GM19043 (cell line): Measurements from ENCODE around the gene VWA7.
"Not testable (repeated sequence)": the region's sequence is repeated elsewhere in the genome, so short reads cannot be mapped to it uniquely, and the experiment has no call there.

Experiments used
- ATAC-seq: cut with Tn5 transposase; IDR thresholded peaks from one replicate; pipeline ENCODE4 v1.9.1; 2021; ENCODE audit warnings: low read depth; ENCODE audit not compliant: unreplicated experiment

VWA7 gene

GRCh38 chr6:31801031-31801927 lies 24.2 kb upstream of the VWA7 start:
- not testable (repeated sequence) for ATAC-seq

DNA sequence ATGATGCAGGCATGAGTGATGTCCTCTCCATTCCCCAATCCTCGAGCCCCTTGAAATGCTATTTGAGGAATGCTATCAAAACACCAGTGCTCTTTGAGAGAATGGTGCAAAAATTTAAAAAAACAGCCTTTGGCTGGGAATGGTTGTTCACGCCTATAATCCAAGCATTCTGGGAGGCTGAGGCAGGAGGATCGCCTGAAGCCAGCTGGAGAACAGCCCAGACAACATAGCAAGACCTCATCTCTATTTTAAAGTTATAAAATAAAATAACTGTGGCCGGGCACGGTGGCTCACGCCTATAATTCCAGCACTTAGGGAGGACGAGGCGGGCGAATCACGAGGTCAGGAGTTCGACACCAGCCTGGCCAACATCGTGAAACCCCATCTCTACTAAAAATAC lies 22.7 kb upstream of the VWA7 start:
- no peak for ATAC-seq

- ATAC-seq, result no peak
Observed at GRCh38 chr6:31797588-31797987, 20.5 kb upstream of the VWA7 start.

GRCh38 chr6:31796993-31797385 lies 19.9 kb upstream of the VWA7 start:
- no peak for ATAC-seq

DNA sequence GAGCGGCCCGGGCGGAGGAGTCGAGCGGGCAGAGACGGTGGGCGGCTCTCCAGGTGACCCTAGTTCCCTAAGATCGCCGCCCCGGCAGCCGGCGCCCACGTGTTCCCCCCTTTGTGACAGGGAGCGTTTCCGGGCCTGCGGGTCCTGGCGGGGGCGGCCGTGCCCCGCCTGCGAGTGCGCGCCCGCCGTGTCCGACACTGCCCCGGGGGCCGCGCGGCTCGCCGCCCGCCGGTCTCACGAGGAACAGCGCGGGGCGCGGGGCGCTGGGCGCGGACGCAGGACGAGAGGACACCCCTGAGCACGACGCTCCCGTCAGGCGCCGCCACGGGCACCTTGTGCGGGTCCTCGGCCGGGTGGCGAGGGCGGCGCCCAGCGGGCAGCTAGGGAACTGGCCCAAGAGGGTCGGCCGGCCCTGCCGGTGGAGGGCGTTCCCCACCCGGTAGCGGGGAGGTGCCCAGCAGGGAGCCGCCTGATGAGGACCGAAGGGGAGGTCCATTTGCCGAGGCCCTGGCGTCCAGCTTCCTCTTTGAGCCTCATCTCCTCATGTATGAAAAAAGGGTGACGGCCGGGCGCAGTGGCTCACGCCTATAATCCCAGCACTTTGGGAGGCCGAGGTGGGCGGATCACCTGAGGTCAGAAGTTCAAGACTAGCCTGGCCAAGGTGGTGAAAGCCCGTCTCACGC lies 18.6 kb upstream of the VWA7 start, which contains the start of gene VARS1:
Gene VARS1 (minus strand): TSS at position 137 of the 683 bp plus-strand sequence. CDS start 535 bp downstream, outside the sequence.
- ATAC-seq, result no peak

- no peak for ATAC-seq
Observed at GRCh38 chr6:31794866-31795615, 17.9 kb upstream of the VWA7 start.

GRCh38 chr6:31794294-31794865 lies 17.3 kb upstream of the VWA7 start:
- no peak for ATAC-seq

DNA sequence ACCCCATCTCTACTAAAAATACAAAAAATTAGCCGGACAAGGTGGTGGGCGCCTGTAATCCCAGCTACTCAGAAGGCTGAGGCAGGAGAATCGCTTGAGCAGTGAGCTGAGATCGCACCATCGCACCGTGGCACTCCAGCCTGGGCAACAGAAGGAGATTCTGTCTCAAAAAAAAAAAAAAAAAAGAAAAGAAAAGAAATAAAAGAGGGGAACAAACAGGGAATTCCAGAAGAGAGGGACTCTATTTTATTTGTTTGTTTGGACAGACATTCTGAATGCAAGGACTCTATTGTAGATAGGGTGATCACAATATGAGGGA lies 16.8 kb upstream of the VWA7 start:
- not testable (repeated sequence) for ATAC-seq

DNA sequence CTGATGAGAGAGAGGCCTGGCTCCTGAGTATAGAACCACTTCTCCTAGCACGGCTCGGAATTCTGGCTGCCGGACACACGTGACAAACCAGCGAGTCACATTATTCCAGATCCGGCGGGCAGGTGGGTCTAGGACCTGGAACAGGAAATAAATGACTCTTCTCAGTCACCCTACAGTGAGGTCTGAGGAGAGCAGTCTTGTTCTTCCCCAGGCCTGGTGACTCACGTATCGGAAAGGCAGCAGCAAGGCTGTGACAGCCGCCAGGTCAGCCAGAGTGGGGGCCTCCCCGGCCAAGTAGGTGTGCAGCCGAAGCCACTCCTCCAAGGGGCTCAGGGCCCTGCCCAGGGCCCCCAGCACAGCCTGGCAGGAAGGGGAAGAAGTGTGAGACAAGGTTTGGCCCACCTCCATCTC lies 15.6 kb upstream of the VWA7 start:
- no peak for ATAC-seq

DNA sequence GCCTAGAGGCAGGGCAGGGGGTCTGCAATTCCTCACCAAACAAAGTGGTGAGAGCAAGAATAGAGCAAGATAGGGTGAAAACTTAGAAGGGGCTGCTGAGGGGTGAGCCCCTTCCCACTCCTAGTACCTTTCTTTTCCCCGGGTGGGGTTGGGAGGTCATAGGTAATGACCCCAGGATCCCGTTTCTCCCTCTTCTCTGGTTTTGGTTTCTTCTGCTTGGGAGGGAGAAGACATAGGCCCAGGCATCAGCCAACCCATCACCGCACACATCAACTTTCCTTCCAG lies 14.9 kb upstream of the VWA7 start:
- ATAC-seq, result no peak

DNA sequence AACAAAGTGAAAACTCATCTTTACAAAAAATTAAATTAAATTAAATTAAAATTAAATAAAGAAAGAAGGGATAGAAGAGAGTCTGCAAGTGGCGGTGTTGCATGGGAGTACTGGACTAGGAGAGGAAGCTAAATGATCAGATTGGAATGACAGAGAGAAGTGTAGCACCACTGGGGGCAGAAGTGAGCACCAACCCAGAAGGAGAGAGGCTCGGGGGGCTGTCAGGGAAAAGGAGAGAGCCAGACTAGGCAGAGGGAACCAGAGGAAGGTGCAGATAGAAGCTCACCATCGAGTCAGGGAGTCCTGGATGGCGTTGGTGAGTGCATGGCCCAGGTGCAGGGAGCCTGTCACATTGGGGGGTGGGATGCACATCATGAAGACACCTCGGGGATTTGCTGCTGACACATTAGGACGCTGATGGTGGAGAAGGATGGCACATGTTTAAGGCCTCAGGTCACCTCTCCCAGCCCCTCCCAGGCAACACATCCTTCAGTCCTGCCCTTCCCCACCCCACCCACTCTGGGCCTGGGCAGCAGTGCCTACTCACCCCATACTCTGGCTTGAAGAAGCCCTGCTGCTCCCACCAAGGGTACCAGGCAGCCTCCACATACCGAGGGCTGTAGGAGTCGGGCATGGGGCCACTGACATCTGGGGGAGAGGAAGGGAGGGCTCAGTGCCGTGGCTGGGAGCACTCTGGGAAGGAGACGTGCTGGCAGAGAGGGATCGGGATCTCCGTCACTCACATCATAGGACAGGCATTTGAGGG lies 14.4 kb upstream of the VWA7 start:
- no peak for ATAC-seq

DNA sequence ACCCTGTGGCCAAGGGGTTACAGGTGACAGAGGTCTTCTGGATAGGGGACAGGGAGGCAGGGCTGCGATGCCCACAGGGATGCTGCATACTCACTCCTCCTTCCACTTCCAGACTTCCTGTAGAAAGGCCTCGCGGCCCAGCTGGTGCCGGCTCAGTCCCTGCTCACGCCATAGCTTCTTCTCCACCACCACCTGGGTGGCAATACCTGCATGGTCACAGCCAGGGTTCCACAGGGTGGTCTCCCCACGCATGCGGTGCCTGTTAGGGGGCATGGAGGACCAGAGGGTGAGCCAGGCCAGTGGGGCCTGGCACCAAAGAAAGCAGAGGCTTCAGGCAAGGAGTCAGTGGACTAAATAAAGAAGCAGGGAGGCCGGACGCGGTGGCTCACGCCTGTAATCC lies 8.3 kb upstream of the VWA7 start:
- ATAC-seq, result no peak

- no peak for ATAC-seq
Observed at GRCh38 chr6:31784098-31784925, 7.2 kb upstream of the VWA7 start.

DNA sequence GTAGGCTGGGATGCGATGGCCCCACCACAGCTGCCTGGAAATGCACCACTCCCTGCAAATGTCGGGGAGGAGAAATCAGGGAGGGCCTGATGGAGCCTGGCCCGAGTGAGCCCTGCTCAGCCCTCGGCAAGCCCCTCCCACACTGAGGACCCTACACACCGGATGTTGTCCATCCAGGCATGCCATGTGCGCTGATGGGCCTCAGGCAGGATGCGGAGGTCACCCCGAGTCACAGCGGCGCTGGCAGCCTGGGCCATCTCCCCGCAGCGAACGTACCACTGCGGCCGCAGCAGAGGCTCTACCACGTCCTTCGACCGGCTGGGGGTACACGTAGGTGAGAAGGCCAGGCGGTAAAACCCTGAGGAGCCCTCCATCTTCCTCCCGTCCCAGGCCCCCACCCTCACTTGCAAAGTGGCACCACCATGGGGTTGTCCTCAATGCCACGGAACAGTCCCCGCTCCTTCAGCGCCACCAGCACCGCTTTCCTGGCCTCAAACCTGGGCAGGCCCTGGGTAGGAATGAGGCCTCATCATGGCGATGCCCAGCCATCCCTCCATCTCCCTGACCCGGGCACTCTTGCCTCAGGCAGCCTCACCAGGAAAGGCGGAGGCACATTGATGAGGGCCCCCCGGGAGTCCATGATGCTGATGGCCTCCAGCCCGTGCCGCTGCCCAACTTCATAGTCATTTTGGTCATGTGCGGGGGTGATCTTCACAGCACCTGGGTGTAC lies 5.2 kb upstream of the VWA7 start:
- ATAC-seq, result no peak

GRCh38 chr6:31781244-31782125 lies 4.4 kb upstream of the VWA7 start:
- no peak for ATAC-seq

GRCh38 chr6:31780507-31781243 lies 3.5 kb upstream of the VWA7 start:
- no peak for ATAC-seq

DNA sequence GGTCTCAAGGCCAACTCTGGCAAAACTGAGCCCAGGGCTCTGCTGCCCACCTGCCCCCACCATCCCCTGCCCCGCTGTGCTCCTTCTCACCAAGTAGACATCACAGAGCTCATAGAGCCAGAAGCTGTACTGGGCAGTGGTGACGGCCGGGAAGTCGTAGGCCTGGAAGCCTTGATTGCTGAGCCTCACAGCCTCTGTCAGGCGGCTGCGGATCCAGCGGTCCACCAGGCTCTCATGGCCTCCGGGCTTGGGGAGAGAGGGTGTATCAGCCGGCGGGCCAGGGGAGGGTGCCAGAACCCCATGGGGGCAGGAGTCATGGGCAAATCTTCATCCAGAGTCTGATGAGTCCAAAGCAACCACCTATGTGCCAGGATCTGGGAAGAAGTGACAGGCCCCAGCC lies 2.8 kb upstream of the VWA7 start:
- no peak for ATAC-seq
